ENCODE data around the gene ISL2. TPM values are rescaled to one million over a fixed set of nuclear protein-coding genes. Genes with fewer than 3 reads are reported as not detected.
A peak's percentile ranks its signal among the peaks of the same experiment; 100 is the strongest.

Gene ISL2
- total RNA-seq, 1 experiment from 2014 or later = 0.15 TPM

- Histone ChIP-seq H3K14ac (ENCODE audit: insufficient read depth, low read length) (no peak overlapping the region), H3K18ac (ENCODE audit: insufficient read length, low read depth, low read length) (no peak overlapping the region), H2AFZ (ENCODE audit: low read length) (no peak overlapping the region), H3T11ph (ENCODE audit: low read length) (no peak overlapping the region), H2BK20ac (ENCODE audit: low read depth, low read length, poor library complexity, severe bottlenecking) (no peak overlapping the region), H3K9me3 (ENCODE audit: control insufficient read depth, low read depth, low read length) (no peaks in the 10 kb centered on the region), H2BK15ac (ENCODE audit: low read depth, low read length) (no peak overlapping the region), H2BK5ac (ENCODE audit: insufficient read length, low read length) (no peak overlapping the region), H2BK12ac (ENCODE audit: insufficient read length, low read depth, low read length) (no peak overlapping the region), H3K4me1 (ENCODE audit: insufficient read depth, low read length) (no peaks in the 10 kb centered on the region), H3K23me2 (ENCODE audit: insufficient read length, low read depth, low read length, poor library complexity, severe bottlenecking) (peaks cover 13% of the 10 kb centered on the region), H3K23ac (ENCODE audit: insufficient read length, low read depth, low read length) (no peak overlapping the region), H3K27me3 (ENCODE audit: insufficient read depth, low read length) (peaks cover 42% of the 10 kb centered on the region), H3K9ac (ENCODE audit: extremely low read depth, insufficient read length, low read length) (no peak overlapping the region), H3K79me1 (ENCODE audit: insufficient read depth, low read depth, low read length, poor library complexity, severe bottlenecking) (no peaks in the 10 kb centered on the region), H3K27ac (ENCODE audit: insufficient read length, low read depth, low read length) (no peak overlapping the region), H4K8ac (replicated peaks; ENCODE audit: insufficient read length, low read depth, low read length) (no peak overlapping the region), H4K20me1 (ENCODE audit: control insufficient read depth, insufficient read depth, insufficient read length) (no peaks in the 10 kb centered on the region), H4K91ac (ENCODE audit: insufficient read length, low read depth, low read length) (no peak overlapping the region), H3K79me2 (ENCODE audit: insufficient read depth, low read length) (no peaks in the 10 kb centered on the region), H2BK120ac (ENCODE audit: low read depth, low read length, poor library complexity, severe bottlenecking) (no peak overlapping the region), H2AK5ac (ENCODE audit: insufficient read length, low read length) (no peak overlapping the region), H3K56ac (ENCODE audit: insufficient read length, low read depth, low read length) (no peak overlapping the region), H3K4ac (ENCODE audit: low read depth, low read length) (no peak overlapping the region), H3K4me2 (ENCODE audit: insufficient read depth, insufficient read length, low read length) (peak overlapping the region; percentile 15), H4K5ac (ENCODE audit: insufficient read length, low read depth, low read length) (no peak overlapping the region)
- Mint-ChIP-seq H3K4me1 (peaks cover 13 to 20% of the 10 kb centered on the region in 2 experiments), H3K9me3 (no peaks in the 10 kb centered on the region), H3K4me3 (peak overlapping the region; percentile 51 to 71), H3K27ac (no peak overlapping the region), H3K36me3 (ENCODE audit: insufficient read depth in 1 of 3, low read depth in 3 of 3) (no peaks in the 10 kb centered on the region), H3K27me3 (ENCODE audit: low read depth) (peaks cover 91% of the 10 kb centered on the region)
- TF ChIP-seq CTCF (conservative IDR thresholded peaks at IDR 0.05) = no peak
- WGBS (ENCODE audit: extremely low coverage, insufficient read length, low lambda C conversion rate) = no CpG with 5 or more reads among the region's 13 CpGs
- no peak for DNase-seq
Measured at GRCh38 chr15:76347482-76348055, 11.0 kb downstream of the ISL2 start.

Measured in H9 (cell line).